Muscle of back (tissue), 13 donors: ENCODE data around the gene PDE8A. TPM values are rescaled to one million over a fixed set of nuclear protein-coding genes. Genes with fewer than 3 reads are reported as not detected.
A peak's percentile ranks its signal among the peaks of the same experiment; 100 is the strongest.

Experiments
- DNase-seq, 3 donors: peaks; one replicate each; pipeline versions ENCODE4 v3.0.0 to v3.0.0-alpha.2; 2013
- long read RNA-seq, 9 donors: transcript quantifications; one replicate each; lab custom pipeline, GENCODE V29; 2026
- polyA plus RNA-seq, 10 donors: library from polyadenylated mRNA; unstranded; fragments of 120-200 nt; gene quantifications; one replicate each; pipeline ENCODE4 v1.2.1, GENCODE V29; 2013; ENCODE audit not compliant: insufficient read length in 10 of 10

Gene PDE8A
- 10 to 100 TPM; 13.5 to 39.8 (median 21.5) TPM for polyA plus RNA-seq
- long read RNA-seq, donor 1, partial matches to known transcripts = 0 of 1 reads
- long read RNA-seq, donor 1, other reads (novel, unspliced or antisense) = 0 of 1 reads
- long read RNA-seq, donor 2, partial matches to known transcripts = 0 of 2 reads
- long read RNA-seq, donor 2, other reads (novel, unspliced or antisense) = 0 of 2 reads
- long read RNA-seq, donor 3 = 0 reads
- long read RNA-seq, donor 4 = 0 reads
- long read RNA-seq, donor 5, partial matches to known transcripts = 0 of 1 reads
- long read RNA-seq, donor 5, other reads (novel, unspliced or antisense) = 0 of 1 reads
- long read RNA-seq, donor 6 = 0 reads
- long read RNA-seq, donor 7, partial matches to known transcripts = 0 of 1 reads
- long read RNA-seq, donor 7, other reads (novel, unspliced or antisense) = 0 of 1 reads
- long read RNA-seq, donor 8 = 0 reads
- long read RNA-seq, donor 9 = 0 reads

GRCh38 chr15:84981711-84982300 is at the start of gene PDE8A:
Gene PDE8A (plus strand): TSS chr15:84981856. CDS start chr15:84982163, 307 bp downstream.
- DNase-seq = peak in 1 of 3 donors; percentile 54

GRCh38 chr15:84934942-84935729 is 46.5 kb upstream of the PDE8A start:
- no peak for DNase-seq

- DNase-seq = no peak
Measured at GRCh38 chr15:84937144-84937543, 44.5 kb upstream of the PDE8A start.

GRCh38 chr15:84938726-84939125 is 42.9 kb upstream of the PDE8A start:
- DNase-seq = no peak

- DNase-seq = no peak
Measured at GRCh38 chr15:84940399-84940798, 41.3 kb upstream of the PDE8A start.

- DNase-seq = no peak
Measured at GRCh38 chr15:84942456-84942855, 39.2 kb upstream of the PDE8A start.

GRCh38 chr15:84944311-84944710 is 37.3 kb upstream of the PDE8A start:
- DNase-seq = peak in 1 of 3 donors; percentile 33

GRCh38 chr15:84944861-84945260 is 36.8 kb upstream of the PDE8A start:
- no peak for DNase-seq

- DNase-seq = no peak
Measured at GRCh38 chr15:84946772-84947489, 34.7 kb upstream of the PDE8A start.

GRCh38 chr15:84947947-84948830 is 33.5 kb upstream of the PDE8A start:
- DNase-seq = peak; percentile 34 to 88 (median 38)

- DNase-seq = peak in 1 of 3 donors; percentile 31
Measured at GRCh38 chr15:84949043-84949442, 32.6 kb upstream of the PDE8A start.

- no peak for DNase-seq
Measured at GRCh38 chr15:84949845-84950569, 31.6 kb upstream of the PDE8A start.

GRCh38 chr15:84950570-84951111 is 31.0 kb upstream of the PDE8A start:
- DNase-seq = no peak

GRCh38 chr15:84951736-84952135 is 29.9 kb upstream of the PDE8A start:
- DNase-seq = no peak

- no peak for DNase-seq
Measured at GRCh38 chr15:84953136-84953535, 28.5 kb upstream of the PDE8A start.

- no peak for DNase-seq
Measured at GRCh38 chr15:84953726-84954125, 27.9 kb upstream of the PDE8A start.

GRCh38 chr15:84955089-84955848 is 26.4 kb upstream of the PDE8A start:
- peak; percentile 48 to 83 (median 63) for DNase-seq

GRCh38 chr15:84956199-84956598 is 25.5 kb upstream of the PDE8A start:
- no peak for DNase-seq
